ENCODE measurements around the gene GP9. TPM values are rescaled to one million over a fixed set of nuclear protein-coding genes. Genes with fewer than 3 reads are reported as not detected.

GP9 gene
- total RNA-seq, 1 donor from 2014 or later, result not detected

- H3K4me3 Mint-ChIP-seq (ENCODE audit: unreplicated experiment), result peak overlapping the region; percentile 73
- TF ChIP-seq CTCF (IDR thresholded peaks at IDR 0.05; ENCODE audit: partially characterized antibody, unreplicated experiment), result no peak
- H3K27me3 Mint-ChIP-seq (ENCODE audit: unreplicated experiment), result peaks cover 4% of the 10 kb centered on the region
- H3K4me1 Mint-ChIP-seq (ENCODE audit: low read depth, unreplicated experiment), result peaks cover 12% of the 10 kb centered on the region
- no peaks in the 10 kb centered on the region for H3K36me3 Mint-ChIP-seq (ENCODE audit: unreplicated experiment)
- no peak for DNase-seq
- H3K9me3 Mint-ChIP-seq (ENCODE audit: unreplicated experiment), result no peaks in the 10 kb centered on the region
- H3K27ac Mint-ChIP-seq (ENCODE audit: unreplicated experiment), result peak overlapping the region; percentile 36
Measured at GRCh38 chr3:129018751-129019150, 41.8 kb upstream of the GP9 start.

GRCh38 chr3:129019266-129019665 lies 41.3 kb upstream of the GP9 start:
- Mint-ChIP-seq H3K27me3 (ENCODE audit: unreplicated experiment) (peaks cover 4% of the 10 kb centered on the region), H3K4me3 (ENCODE audit: unreplicated experiment) (no peak overlapping the region), H3K36me3 (ENCODE audit: unreplicated experiment) (no peaks in the 10 kb centered on the region), H3K9me3 (ENCODE audit: unreplicated experiment) (no peaks in the 10 kb centered on the region), H3K27ac (ENCODE audit: unreplicated experiment) (no peak overlapping the region), H3K4me1 (ENCODE audit: low read depth, unreplicated experiment) (peaks cover 12% of the 10 kb centered on the region)
- TF ChIP-seq CTCF (IDR thresholded peaks at IDR 0.05; ENCODE audit: partially characterized antibody, unreplicated experiment), result no peak
- DNase-seq, result no peak

- no peak for TF ChIP-seq CTCF (IDR thresholded peaks at IDR 0.05; ENCODE audit: partially characterized antibody, unreplicated experiment)
- Mint-ChIP-seq H3K4me3 (ENCODE audit: unreplicated experiment) (no peak overlapping the region), H3K36me3 (ENCODE audit: unreplicated experiment) (no peaks in the 10 kb centered on the region)
Measured at GRCh38 chr3:129020691-129021090, 39.9 kb upstream of the GP9 start.

GRCh38 chr3:129021140-129021551 lies 39.4 kb upstream of the GP9 start:
- DNase-seq, result no peak
- H3K4me1 Mint-ChIP-seq (ENCODE audit: low read depth, unreplicated experiment), result peaks cover 12% of the 10 kb centered on the region
- no peak overlapping the region for H3K27ac Mint-ChIP-seq (ENCODE audit: unreplicated experiment)
- no peak overlapping the region for H3K4me3 Mint-ChIP-seq (ENCODE audit: unreplicated experiment)
- H3K36me3 Mint-ChIP-seq (ENCODE audit: unreplicated experiment), result no peaks in the 10 kb centered on the region
- H3K9me3 Mint-ChIP-seq (ENCODE audit: unreplicated experiment), result no peaks in the 10 kb centered on the region
- peaks cover 4% of the 10 kb centered on the region for H3K27me3 Mint-ChIP-seq (ENCODE audit: unreplicated experiment)
- TF ChIP-seq CTCF (IDR thresholded peaks at IDR 0.05; ENCODE audit: partially characterized antibody, unreplicated experiment), result no peak

More at GRCh38 chr3:129020691-129021090, 39.9 kb upstream of the GP9 start:
- Mint-ChIP-seq H3K27ac (ENCODE audit: unreplicated experiment) (no peak overlapping the region), H3K9me3 (ENCODE audit: unreplicated experiment) (no peaks in the 10 kb centered on the region), H3K27me3 (ENCODE audit: unreplicated experiment) (peaks cover 4% of the 10 kb centered on the region), H3K4me1 (ENCODE audit: low read depth, unreplicated experiment) (peaks cover 12% of the 10 kb centered on the region)
- no peak for DNase-seq

GRCh38 chr3:129022114-129023007 lies 38.2 kb upstream of the GP9 start:
- no peak overlapping the region for H3K27ac Mint-ChIP-seq (ENCODE audit: unreplicated experiment)
- TF ChIP-seq CTCF (IDR thresholded peaks at IDR 0.05; ENCODE audit: partially characterized antibody, unreplicated experiment), result no peak
- H3K36me3 Mint-ChIP-seq (ENCODE audit: unreplicated experiment), result no peaks in the 10 kb centered on the region
- no peak for DNase-seq
- H3K4me1 Mint-ChIP-seq (ENCODE audit: low read depth, unreplicated experiment), result peaks cover 12% of the 10 kb centered on the region
- H3K4me3 Mint-ChIP-seq (ENCODE audit: unreplicated experiment), result no peak overlapping the region
- H3K27me3 Mint-ChIP-seq (ENCODE audit: unreplicated experiment), result peaks cover 8% of the 10 kb centered on the region
- H3K9me3 Mint-ChIP-seq (ENCODE audit: unreplicated experiment), result no peaks in the 10 kb centered on the region
